Ecto neural progenitor cell (in vitro differentiated cells): ENCODE results near the gene MYADM.

Source experiments
- DNase-seq: peaks from one replicate; pipeline ENCODE4 v3.0.0-alpha.2; 2018; ENCODE audit warnings: low spot score

Gene MYADM

DNA sequence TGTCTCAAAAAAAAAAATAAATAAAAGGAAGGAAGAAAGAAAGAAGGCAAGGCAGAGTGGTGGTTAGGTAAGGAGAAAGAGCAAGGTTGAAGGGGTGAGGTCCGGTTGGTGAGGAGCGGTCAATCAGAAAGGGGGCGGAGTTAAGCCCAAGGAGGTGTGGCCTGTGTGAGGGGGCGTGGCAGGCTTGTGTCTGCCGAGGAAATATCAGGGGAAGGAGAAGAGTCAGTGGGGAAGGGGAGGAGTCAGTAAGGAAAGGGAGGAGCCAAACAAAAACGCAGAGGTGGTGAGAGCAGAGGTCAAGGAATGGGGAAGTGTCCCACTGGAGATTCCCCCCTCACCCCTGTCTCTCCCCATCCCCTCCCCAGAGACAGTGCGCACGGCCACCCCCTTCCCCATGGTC is 47.3 kb downstream of the MYADM start:
- no peak for DNase-seq

DNA sequence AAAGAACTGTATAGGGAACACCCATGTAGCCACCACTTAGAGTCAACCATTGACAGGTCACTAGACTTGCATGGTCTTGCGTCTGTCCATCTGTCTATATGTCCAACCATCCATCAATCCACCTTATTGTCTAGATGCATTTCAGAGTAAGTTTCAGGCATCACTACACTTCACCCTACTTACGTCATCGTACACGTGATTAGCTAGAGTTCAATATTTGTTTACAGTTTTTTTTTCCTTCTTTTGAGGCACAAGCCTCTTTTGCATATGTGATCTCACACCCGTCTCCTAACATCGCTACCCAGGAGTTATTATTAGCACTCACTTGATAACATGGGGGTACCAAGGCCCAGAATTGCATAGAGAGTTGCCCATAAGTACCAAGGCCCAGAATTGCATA is 48.3 kb downstream of the MYADM start:
- no peak for DNase-seq

DNA sequence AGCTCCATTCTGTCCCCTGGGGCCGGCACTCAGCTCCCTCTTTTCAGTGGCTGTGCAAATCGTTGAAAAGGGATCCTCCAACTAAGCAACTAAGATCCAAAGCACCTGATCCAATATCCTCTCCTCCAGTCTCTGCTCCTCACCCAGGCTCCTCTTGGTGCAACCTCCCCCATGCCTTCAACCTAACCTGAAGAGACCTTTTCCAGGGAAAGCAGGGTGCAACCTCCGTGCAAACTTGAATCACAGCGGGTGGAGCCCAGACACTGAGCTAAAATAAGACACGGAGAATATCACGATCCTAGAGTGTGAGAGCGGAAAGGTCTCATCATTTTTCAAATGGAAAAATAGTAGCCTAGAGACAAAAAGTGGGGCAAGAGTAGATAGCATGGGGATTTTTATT is 49.7 kb downstream of the MYADM start:
- DNase-seq = no peak
